ENCODE data around the gene THAP8. TPM values are rescaled to one million over a fixed set of nuclear protein-coding genes. Genes with fewer than 3 reads are reported as not detected.
"Not testable (repeated sequence)": the region's sequence is repeated elsewhere in the genome, so short reads cannot be mapped to it uniquely, and the experiment has no call there.

Gene THAP8
- total RNA-seq, 1 donor from 2014 or later = 9.4 TPM

DNA sequence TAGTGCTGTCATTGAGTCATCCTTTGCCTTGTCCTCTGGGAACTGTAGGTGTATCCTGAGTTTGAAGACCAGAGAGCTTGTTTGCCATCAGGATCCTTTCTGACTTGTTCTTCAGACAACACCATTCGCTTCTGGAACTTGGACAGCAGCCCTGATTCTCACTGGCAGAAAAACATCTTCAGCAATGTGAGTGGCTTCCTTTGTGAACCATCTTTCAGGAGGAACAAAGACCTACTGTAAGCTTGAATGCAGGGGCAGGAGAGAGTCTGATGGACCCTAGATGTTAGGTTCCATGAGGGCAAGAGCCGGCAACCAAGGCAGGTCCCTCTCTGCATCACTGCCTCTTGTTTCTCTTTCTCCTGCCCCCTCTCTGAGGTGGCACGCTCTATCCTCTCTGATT is 27.3 kb upstream of the THAP8 start:
- Mint-ChIP-seq H3K27ac (ENCODE audit: unreplicated experiment) (no peak overlapping the region), H3K9me3 (no peaks in the 10 kb centered on the region), H3K36me3 (ENCODE audit: low read depth) (peaks cover 12% of the 10 kb centered on the region), H3K4me1 (no peaks in the 10 kb centered on the region), H3K27me3 (ENCODE audit: low read depth) (no peaks in the 10 kb centered on the region), H3K4me3 (no peak overlapping the region)
- TF ChIP-seq, protein P1, sequence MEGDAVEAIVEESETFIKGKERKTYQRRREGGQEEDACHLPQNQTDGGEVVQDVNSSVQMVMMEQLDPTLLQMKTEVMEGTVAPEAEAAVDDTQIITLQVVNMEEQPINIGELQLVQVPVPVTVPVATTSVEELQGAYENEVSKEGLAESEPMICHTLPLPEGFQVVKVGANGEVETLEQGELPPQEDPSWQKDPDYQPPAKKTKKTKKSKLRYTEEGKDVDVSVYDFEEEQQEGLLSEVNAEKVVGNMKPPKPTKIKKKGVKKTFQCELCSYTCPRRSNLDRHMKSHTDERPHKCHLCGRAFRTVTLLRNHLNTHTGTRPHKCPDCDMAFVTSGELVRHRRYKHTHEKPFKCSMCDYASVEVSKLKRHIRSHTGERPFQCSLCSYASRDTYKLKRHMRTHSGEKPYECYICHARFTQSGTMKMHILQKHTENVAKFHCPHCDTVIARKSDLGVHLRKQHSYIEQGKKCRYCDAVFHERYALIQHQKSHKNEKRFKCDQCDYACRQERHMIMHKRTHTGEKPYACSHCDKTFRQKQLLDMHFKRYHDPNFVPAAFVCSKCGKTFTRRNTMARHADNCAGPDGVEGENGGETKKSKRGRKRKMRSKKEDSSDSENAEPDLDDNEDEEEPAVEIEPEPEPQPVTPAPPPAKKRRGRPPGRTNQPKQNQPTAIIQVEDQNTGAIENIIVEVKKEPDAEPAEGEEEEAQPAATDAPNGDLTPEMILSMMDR (conservative IDR thresholded peaks at IDR 0.05) = no peak
- DNase-seq (ENCODE audit: low read depth, low spot score) = no peak

DNA sequence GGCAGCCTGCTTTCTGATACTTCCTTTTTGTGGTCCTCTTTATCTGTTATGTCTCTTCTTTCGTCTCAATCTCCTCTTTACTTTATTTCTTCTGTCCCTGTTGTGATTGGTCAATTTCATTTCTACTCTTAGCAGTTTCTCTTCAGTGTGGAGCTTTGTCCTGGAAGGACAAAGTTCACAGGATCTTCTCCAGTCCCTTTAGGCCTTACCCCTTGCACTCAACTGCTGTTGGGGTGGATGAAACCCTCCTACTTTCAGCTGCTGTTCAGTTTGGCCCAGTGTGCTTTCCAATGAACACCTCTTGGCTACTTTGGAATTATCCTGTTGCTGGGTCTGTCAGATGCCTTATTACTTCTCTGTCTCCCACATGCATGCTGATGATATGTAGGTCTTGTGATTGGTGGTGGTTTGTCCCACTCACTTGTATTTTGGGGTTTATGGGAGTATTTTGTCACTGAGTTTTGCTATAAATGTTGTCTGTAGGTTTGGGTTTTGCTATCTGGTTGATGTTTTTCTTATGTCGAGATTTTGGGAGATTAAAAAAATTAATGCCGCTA is 25.4 kb upstream of the THAP8 start:
- no peaks in the 10 kb centered on the region for H3K27me3 Mint-ChIP-seq (ENCODE audit: low read depth)
- DNase-seq (ENCODE audit: low read depth, low spot score) = no peak
- H3K27ac Mint-ChIP-seq (ENCODE audit: unreplicated experiment) = no peak overlapping the region
- H3K4me1 Mint-ChIP-seq = no peaks in the 10 kb centered on the region
- H3K9me3 Mint-ChIP-seq = no peaks in the 10 kb centered on the region
- no peak overlapping the region for H3K4me3 Mint-ChIP-seq
- TF ChIP-seq, protein P1 (conservative IDR thresholded peaks at IDR 0.05) = no peak
- H3K36me3 Mint-ChIP-seq (ENCODE audit: low read depth) = peaks cover 13% of the 10 kb centered on the region

GRCh38 chr19:36073121-36073876 is 19.2 kb upstream of the THAP8 start:
- Mint-ChIP-seq H3K27me3 (ENCODE audit: low read depth) (no peaks in the 10 kb centered on the region), H3K4me1 (no peaks in the 10 kb centered on the region), H3K4me3 (no peak overlapping the region), H3K36me3 (ENCODE audit: low read depth) (peaks cover 19% of the 10 kb centered on the region), H3K9me3 (no peaks in the 10 kb centered on the region), H3K27ac (ENCODE audit: unreplicated experiment) (no peak overlapping the region)
- no peak for DNase-seq (ENCODE audit: low read depth, low spot score)
- TF ChIP-seq, protein P1 (conservative IDR thresholded peaks at IDR 0.05) = no peak

DNA sequence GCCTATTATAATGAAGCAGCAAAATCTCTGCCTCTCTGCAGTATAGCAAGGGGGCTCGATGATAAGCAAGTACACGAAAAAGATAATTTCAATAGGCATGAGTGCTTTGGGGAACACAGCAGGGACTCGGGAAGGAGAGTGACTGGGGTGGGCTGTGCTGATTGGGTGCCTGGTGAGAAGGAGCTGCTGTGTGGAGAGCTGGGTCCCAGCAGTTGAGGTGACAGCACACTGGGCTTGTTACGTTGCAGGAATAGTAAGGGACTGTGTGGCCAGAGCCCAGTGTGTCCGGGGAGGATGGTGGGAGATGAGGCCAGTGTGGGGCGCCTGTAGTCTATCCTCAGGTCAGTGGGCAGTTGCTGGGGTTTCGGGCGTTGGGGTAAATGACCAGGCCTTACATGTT is 18.0 kb upstream of the THAP8 start:
- H3K36me3 Mint-ChIP-seq (ENCODE audit: low read depth) = peaks cover 27% of the 10 kb centered on the region
- H3K27me3 Mint-ChIP-seq (ENCODE audit: low read depth) = no peaks in the 10 kb centered on the region
- peak overlapping the region; percentile 78 for H3K27ac Mint-ChIP-seq (ENCODE audit: unreplicated experiment)
- peaks cover 2% of the 10 kb centered on the region for H3K9me3 Mint-ChIP-seq
- H3K4me3 Mint-ChIP-seq = no peak overlapping the region
- no peak for DNase-seq (ENCODE audit: low read depth, low spot score)
- H3K4me1 Mint-ChIP-seq = no peaks in the 10 kb centered on the region
- TF ChIP-seq, protein P1 (conservative IDR thresholded peaks at IDR 0.05) = no peak

- not testable (repeated sequence) for H3K27me3 Mint-ChIP-seq (ENCODE audit: low read depth); H3K4me3 Mint-ChIP-seq; DNase-seq (ENCODE audit: low read depth, low spot score); H3K4me1 Mint-ChIP-seq; H3K27ac Mint-ChIP-seq (ENCODE audit: unreplicated experiment); H3K9me3 Mint-ChIP-seq
- H3K36me3 Mint-ChIP-seq (ENCODE audit: low read depth) = peaks cover 28% of the 10 kb centered on the region
Observed at GRCh38 chr19:36068810-36069499, 14.9 kb upstream of the THAP8 start.

- no peak for DNase-seq (ENCODE audit: low read depth, low spot score)
- H3K36me3 Mint-ChIP-seq (ENCODE audit: low read depth) = peaks cover 23% of the 10 kb centered on the region
- H3K4me1 Mint-ChIP-seq = no peaks in the 10 kb centered on the region
- H3K27me3 Mint-ChIP-seq (ENCODE audit: low read depth) = no peaks in the 10 kb centered on the region
- H3K27ac Mint-ChIP-seq (ENCODE audit: unreplicated experiment) = no peak overlapping the region
- peaks cover 2% of the 10 kb centered on the region for H3K9me3 Mint-ChIP-seq
- TF ChIP-seq, protein P1 (conservative IDR thresholded peaks at IDR 0.05) = no peak
- H3K4me3 Mint-ChIP-seq = no peak overlapping the region
Observed at GRCh38 chr19:36067681-36068080, 13.6 kb upstream of the THAP8 start.

Data from neural crest cell (in vitro differentiated cells).